Stimulated activated CD8-positive, alpha-beta memory T cell treated with anti-CD3 and anti-CD28 coated beads, Interleukin-12 subunit alpha, Interleukin-12 subunit beta, amount 100 ng/mL, for 24 hours (primary cell): ENCODE data around the gene HRH3.

Experiments
- DNase-seq: peaks from one replicate; pipeline ENCODE4 v3.0.0-alpha.2; 2020; ENCODE audit errors: extremely low read depth

Gene HRH3

DNA sequence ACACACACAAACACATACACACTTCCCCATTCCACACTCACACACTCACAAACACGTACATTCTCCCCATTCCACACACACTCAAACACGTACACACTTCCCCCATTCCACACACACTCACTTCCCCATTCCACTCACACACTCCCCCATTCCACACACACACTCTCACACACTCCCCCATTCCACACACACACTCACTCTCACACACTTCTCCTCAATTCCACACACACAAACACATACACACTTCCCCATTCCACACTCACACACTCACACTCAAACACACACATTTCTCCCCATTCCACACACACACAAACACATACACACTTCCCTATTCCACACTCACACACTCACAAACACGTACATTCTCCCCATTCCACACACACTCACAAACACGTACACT lies 9.6 kb upstream of the HRH3 start:
- DNase-seq: no peak

DNA sequence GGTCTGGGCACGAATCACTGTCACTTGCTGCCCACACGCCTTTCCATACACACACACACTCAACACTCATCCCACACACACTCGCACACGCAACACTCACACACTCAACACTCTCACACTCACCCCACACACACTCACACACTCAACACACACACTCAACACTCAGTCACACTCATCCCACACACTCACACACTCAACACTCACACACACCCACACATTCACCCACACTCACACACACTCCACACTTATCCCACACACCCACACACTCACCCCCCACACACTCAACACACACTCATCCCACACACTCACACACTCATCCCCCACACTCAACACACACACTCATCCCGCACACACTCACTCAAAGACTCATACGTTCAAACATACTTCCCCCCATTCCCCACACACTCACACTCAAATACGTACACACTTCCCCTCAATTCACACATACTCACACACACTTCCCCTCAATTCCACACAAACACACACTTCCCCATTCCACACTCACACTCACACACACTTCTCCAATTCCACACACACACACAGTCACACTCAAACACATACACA lies 9.0 kb upstream of the HRH3 start:
- no peak for DNase-seq

DNA sequence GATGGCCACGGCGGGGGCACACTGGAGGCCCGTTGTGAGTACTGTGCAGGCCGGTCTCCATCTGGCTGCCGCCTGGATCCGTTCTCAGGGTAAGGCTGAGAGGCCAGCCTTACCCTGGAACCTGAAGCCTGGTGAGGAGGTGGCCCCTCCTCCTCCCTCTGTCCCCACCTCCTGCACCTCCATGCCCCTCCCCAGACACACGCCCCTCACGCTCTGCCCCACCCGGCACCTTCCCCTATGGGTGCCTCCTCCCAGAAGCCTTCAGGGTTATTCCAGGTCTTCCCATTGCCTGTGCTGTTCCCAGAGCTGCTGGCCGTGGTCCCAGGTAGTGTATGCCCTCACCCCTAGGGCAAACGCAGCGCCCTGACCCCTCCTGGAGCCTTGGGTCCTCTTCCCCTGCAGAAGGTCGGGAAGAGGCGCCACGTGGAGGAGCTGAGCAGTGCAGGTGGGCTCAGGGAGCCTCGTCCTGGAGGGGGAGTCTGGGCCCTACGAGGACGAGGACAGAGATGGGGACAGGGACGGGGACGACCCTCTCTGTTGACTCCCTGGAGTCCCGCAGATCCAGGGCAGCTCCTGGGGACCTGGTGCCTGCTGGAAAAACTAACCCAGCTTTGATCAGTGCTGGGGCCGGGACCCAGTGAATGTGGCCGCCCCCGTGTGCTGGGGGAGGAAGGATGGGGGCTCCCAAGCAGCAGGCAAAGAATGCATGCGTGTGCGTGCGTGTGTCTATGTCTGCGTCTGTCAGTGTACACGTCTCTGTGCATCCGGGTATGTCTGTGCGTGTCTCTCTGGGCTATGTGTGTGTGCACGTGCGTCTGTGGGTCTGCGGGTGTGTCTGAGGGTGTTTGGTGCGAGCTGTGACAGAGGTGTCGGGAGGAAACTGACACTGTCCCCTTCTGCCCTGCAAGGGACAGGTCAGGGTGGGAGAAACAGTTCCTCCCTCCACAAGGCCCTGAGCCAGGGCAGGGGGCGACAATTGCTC lies 8.2 kb upstream of the HRH3 start:
- DNase-seq: no peak

DNA sequence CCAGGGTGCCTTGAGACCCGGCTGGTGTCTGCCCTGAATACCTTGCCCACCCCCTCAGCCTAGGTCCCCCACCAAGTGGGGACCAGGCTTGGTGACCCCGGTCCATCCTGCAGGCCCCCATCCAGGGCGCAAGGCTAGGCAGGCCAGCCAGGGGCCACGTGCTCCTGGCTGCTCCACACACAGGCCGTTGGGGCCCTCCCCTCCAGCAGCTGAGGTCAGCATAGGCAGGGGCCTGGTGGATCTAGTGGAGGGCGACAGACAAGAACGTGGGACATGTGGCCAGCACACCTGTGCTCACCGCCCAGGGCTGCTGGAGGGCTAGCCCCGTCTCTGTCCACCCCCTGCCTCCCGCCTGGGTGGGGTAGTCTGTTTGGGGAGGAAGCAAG lies 7.5 kb upstream of the HRH3 start:
- no peak for DNase-seq

DNA sequence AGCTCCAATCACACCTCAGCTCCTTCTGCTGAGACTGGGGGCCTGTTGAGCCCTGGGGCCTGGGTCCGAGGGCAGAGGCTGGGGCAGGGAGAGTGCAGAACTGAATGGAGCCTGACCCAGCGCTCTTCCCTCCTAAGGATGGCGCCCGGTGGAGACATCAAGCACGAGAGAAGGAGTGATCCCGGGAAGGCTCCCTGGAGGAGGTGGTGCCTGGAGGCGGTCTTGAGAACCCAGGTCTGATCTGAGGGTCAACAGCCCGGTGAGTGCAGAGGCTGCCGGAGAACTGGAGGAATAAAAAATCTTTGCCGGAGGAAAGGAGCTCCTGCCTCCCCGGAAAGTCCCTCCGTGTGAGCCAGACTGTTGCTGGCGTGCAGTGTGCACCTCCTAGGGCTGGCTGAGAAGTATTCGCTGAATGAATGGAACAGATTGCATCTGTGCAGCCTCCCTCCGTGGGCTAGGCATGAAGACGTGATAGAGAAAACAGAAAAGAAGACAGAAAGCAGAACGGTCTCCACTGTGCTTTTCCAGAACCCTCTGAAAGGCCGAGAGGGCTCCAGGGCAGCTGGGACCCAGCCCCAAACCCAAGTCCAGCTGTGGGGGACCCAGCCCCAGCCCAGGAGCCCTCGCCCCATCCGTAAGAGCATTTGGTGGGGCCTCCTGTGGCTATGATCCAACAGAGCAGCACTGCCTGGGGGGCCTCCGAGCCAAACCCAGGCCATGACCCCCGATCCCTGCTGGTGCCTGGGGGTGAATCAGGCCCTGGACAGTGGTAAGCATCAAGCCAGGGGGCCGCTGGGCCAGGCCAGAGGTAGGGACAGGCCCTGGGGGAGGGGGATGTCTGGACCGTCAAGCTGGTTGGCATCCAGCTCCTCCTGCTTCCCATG lies 6.9 kb upstream of the HRH3 start:
- no peak for DNase-seq

DNA sequence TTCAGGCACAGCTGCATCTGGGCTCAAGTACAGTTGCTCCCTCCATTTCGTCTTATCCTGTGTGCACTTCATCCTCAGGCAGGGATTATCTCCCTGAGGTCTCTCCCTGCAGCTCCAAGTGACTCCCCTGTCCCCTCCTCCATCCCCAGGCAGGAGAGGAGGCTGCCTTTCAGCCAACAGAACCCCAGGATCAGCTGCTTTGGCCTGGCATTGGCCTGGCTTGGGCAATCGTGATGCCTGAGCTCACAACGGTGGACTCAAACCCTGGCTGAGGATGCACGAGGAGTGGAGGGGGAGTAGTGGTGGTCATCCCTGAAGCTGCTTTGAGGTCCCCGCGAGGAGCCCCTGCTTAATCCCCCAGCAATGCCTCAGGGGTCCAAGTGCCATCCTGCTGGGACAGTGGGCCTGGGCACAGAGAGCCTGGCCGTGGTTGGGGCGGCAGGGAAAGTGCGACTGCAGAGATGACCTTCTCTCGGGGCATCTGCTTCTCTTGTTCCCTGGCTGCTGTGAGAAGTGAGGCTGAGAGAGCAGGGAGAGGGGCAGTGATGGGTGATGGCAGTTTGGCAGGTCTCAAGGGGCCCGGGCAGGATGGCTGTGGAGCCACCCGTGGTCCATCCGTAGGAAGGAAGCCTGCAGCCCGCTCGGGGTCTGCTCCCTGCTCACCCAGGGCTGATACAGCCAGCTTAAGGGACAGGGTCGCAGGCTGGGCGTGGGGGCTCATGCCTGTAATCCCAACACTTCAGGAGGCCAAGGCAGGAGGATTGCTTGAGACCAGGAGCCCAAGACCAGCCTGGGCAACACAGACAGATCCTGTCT lies 6.0 kb upstream of the HRH3 start:
- no peak for DNase-seq

DNA sequence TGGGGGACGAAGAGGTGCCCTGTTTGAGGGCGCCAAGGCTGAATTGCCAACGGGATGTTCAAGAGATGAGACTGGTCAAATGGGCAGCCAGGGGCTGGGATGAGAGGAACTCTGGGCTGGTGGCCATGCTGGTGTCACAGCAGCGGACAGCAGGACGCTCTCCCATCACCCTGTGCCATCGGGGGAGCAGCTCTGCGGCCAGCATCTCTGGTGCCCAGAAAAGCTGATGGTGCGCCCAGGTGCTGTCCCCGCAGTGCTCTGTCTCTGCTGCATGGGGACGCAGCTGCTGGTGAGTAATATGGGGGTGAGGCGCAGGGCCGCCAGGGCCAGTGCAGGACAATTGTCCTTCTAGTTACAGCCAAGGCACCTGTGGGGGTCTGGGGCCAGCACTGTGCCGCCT lies 4.9 kb upstream of the HRH3 start:
- DNase-seq: no peak

DNA sequence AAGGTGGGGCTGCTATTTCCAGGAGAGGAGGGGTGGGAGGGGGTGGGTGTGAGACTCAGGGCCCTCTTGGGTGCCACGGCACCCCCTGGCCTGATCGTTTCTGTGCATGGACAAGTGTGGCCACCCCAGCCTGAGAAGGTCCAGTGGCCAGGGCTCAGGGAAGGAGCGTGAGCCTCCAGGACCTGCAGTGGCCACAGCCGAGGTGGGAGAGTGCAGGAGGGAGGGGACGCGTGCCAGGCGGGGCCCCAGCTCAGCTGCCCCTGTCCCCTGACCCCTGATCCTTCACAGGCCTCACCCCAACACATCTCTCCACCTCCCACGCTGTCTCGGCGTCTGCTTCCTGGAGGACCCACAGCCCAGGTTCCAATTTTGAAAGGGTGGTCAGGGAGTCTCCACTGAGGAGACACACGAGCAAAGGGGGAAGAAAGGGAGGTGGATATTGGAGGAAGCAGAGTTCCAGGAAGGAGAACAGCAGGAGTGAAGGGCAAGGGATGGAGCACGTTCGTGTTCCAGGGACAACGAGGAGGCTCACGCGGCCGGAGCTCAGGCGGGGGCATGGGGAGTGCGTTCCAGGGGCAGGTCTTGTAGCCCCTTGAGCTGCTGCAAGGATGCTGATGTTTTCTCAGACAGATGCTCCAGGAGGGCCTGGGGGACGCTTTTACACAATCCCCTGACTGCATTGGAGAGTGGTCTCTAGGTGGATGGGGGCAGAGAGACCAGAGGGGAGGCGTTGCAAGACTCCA lies 4.2 kb upstream of the HRH3 start:
- no peak for DNase-seq

DNA sequence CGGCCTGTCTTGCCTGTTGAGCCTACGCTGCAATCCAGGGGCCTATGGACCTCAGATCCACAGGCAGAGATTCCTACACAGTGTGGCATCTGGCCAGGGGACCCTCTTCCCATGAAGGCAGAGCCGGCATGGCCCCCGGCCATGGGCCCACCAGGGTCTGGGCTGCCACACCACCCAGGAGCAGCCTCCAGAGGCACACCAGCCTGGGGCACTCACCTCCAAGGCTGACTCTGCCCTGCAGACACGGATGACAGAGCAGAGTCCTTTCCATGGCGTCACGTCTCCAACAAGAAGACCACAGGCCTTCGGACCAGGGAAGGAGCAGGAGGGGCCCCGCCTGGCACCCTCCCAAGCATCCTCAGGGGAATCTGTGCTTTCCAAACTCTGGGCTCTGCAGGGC lies 3.5 kb upstream of the HRH3 start:
- no peak for DNase-seq

DNA sequence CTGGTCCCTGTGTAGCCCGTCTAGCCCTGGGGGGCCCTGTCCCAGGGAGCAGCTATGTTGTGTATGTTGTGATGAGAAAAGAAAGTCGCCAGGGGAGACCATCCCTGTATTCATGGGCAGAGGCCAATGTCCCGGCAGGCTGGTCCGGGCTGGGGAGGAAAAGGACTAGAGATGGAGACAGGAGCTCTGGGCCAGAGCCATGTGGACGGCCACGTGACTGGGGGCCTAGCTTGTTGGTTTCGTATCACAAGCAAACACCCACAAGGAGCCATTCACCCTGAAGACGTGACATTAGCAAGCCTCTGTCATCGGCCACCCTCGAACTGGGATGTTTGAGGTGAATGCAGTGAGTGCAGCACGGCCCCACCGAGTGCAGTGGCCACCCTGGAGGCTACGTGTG lies 2.9 kb upstream of the HRH3 start:
- DNase-seq: no peak

DNA sequence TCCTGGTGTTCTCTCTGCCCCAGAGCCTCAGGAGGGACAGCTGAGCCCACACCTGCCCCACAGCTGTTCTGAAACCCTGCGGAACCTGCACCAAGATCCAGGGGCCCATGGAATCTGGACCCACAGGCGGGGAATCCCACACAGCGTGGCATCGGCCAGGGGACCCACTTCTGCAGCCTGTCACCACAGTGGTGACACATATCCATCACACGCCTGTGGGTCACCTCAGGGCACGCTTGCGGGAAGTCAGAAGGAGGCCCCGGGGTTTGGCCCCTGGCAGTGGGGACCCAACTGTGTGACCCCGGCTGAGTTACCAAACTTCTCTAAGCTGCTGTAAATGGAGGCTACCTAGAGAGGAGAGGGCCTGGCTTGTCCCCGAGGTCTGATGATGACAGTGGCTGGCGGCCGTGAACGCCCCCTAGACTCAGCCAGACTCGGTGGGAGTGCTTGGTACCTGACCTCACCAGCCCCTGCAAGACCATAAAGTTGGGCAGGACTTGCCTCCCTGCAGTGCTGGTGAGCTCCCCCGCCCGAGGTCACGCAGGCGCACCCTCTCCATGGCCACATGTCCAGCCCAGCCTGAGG lies 2.3 kb upstream of the HRH3 start:
- DNase-seq: no peak

DNA sequence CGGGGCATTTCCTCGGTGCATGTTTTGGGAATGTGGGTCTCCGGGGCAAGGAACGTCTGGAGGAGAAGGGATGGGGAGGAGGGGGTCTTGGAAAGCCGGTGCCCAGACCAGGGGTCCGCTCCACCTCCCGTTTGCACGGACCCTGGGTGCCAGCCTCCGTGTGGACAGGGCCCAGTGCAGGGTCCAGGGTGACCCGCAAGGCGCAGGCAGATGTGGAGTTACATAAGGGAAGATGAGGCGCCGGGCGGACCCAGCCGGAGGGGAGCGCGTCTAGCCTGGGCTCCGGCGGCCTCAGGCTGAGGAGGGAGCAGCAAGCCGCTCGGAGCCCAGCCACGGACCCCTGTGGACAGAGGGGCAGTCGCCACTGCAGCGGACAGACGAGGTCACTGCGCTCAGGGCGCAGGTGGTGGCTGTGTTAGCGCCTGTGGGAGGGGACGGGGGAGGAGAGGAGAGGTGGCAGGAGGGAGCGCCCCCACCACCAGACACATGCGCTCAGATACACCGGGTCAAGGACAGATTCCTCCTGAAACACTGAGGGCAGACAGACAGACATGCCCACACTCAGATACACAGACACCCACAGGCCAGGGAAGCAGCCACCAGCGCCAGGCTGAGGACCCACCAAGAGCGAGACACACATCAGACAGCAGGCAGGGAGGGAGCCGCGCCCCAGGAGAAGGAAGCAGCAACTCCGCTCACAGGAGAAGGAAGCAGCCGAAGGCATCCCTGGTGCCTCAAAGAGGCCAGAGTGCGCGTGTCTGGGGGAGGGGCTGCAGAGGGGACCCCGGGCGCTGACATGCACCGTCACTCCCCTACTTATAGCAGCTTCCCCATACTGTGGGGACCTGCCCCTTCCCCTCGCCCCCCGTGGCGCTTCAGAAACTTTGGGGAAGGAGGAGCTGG lies 839 bp upstream of the HRH3 start:
- DNase-seq: no peak

DNA sequence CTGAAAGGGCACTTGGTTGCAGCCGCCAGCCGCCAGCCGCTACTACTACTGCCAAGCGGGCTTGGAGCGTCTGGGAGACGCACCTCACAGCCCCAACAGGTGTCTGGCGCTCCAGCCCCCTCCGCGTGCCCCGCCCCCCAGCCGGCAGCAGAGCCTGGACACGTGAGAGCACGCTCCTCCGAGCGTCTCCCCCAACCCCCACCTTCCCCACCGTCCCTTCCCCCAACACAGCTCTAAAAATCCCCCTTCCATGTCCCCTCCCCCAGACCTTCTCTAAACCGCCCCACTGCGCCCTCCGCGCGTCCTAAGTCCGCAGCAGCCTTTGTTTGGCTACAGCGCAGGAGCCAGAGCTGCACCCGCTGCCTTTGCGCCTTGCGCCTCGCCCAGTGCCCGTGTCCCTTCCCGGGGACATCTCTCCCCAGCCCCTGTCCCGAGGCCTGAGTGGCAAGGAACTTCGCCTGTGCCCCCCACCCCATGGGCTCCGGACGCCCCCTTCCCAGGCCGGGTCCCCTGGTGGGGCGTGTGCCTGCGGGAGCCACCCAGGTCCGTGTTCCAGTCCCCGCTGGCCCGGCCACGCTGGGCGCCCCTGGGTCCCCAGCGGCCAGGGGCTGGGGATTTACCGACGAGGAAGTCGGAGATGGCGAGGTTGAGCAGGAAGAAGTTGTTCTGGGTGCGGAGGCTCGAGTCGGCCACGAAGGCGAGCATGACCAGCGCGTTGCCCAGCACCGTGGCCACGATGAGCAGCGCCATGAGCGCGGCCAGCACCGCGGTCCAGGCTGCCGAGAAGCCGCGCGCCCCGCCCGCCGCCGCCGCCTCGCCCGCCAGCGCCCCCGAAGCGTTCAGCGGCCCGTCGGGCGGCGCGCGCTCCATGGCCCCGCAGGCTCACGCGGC lies 732 bp downstream of the HRH3 start:
- DNase-seq: no peak

DNA sequence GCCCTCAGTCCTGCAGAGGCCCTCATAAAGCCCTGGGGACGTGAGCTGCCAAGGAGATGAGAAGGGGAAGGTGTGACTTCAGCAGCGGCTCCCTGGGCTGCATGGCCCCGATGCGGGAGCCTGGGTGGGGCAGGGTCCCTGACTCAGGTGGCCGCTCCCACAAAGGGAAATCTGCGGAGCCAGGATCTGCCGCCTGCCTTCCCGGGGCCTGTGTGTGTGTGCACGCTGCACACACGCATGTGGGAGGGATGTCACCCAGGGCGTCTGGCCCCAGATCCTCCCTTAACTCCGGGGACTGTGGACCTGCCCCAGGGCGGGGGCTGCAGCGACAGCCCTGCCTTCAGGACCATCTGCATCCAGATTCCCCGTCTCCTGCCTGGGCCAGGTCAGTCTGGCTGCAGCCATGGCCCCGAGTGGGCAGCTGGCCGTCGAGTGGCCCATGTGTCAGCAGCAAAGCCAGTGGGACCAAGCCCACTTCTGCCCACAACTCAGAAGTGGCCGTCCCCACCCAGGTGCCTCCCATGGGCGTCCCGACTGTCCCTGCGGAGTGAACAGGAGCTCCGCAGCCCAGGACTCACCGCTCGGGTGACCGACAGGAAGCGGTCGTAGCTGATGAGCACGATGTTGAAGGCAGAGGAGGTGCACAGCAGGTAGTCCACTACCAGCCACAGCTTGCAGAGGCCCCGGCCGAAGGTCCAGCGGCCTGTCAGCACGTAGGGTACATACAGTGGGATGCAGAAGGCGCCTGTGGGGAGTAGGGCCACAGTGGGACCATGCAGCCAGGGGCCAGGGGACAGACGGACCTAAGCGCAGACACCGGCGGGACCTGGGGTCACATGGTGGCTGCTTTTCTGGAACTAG lies 1.9 kb downstream of the HRH3 start:
- no peak for DNase-seq

DNA sequence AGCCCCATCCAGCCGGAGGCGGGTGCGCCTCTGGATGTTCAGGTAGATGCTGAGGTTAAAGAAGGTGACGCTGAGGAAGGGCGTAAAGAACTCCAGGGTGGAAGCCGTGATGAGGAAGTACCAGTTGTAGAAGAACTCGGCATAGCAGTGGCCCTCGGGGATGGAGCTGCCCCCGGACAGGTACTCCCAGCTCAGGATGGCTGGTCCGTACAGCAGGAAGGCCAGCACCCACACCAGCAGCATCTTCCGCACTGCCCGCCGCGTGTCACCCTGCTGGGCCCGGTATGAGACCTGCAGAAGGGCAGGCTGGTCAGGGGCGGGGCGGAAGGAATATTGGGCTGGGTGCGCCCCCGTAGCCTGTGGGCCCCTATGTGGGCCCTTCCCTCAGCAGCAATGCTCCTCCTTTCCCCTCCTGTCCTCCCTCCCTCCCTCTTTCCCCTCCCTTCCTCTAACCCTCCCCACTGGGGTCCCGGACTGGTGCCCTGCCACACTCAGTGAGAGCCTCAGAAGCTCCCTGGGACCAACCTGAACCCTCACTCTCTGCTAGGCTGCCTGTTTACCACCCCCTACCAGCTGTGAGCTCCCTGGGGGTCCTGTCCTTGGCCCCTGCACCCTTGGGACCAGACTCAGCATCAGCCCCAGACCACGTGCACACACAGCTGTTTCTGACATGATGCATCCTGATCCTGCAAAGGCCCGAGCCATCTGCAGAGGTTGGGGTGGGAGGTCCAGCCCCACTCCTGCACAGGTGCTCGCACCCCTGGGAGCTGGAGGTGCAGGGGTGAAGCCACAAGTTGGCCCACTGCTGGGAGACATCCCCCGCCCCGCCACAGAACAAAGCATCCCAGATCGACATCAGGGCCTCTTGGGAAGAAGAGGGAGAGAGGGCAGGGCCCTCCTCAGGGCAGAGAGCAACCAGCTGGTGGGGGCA lies 3.2 kb downstream of the HRH3 start:
- DNase-seq: no peak

DNA sequence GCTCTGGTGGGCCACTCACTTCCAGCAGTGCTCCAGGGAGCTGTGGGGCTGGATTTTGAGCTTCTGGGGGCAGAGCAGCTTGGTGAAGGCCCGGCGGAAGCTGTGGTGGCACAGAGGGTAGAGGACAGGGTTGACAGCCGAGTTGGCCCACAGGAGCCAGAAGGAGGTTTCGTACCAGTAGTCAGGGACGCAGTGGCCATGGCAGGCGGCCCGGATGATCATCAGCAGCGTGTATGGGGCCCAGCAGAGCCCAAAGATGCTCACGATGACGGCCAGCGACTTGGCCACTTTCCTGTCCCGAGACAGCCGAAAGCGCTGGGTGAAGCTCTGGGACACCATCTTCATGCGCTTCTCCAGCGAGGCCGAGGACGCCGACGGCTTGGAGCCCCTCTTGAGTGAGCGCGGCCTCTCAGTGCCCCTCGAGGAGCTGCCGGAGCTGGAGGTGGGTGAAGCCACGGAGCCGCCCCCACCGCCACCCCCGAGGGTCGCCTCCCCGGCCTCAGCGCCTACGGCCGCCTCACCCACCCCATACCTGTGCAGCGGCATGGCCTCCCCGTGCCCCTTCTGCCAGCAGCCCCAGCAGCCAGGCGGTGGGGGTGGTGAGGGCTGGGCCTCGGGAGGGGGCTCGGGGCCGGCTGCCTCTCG lies 4.0 kb downstream of the HRH3 start:
- no peak for DNase-seq
